Activated T-helper 1 cell treated with anti-CD3 and anti-CD28 coated beads, Interleukin-2, amount 50 U/mL, for 16 hours (primary cell): ENCODE measurements around the gene COLEC11.
"Not testable (repeated sequence)": the region's sequence is repeated elsewhere in the genome, so short reads cannot be mapped to it uniquely, and the experiment has no call there.

ENCODE experiments used
- DNase-seq, 2 donors: peaks; one replicate each; pipeline ENCODE4 v3.0.0-alpha.2; 2020; ENCODE audit warnings: low read depth in 1 of 2, low spot score in 1 of 2

COLEC11 gene

DNA sequence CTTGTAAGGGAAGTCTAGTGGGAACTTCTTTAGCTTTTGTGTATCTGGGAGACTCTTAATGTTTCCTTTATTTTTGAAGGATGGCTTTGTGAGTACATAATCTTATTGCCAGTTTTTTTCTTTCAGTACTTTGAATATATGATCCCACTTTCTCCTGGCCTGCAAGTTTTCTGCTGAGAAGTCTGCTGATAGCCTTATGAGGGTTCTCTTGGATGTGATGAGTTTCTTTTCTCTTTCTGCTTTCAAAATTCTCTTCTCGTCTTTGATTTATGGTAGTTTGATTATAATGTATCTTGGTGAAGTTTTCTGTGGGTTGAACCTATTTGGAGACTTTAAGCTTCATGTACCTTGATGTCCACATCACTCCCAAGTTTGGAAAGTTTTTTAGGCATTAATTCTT is 28.1 kb downstream of the COLEC11 start:
- no peak for DNase-seq

GRCh38 chr2:3624059-3624794 is 29.3 kb downstream of the COLEC11 start:
- no peak for DNase-seq

DNA sequence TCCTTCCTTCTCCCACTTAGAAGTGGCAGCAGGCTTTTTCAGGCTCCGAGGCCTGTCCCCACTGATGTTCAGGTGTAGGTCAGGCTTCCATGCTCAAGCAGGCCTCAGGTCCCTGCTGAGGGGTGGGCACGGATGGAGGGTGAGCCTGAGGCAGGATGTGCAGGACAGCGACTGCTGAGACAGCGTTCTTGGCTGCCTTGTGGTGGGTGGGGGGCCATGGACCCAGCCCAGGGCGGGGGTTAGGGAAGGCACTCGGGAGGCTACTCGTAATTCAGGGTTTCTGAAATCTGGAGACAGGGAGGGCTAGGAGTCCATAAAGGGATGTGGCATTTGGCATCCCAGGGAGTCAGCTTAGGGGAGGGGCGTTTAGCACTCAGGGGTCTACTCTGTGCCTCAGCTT is 30.3 kb downstream of the COLEC11 start:
- no peak for DNase-seq

GRCh38 chr2:3626118-3626811 is 31.4 kb downstream of the COLEC11 start:
- no peak for DNase-seq

DNA sequence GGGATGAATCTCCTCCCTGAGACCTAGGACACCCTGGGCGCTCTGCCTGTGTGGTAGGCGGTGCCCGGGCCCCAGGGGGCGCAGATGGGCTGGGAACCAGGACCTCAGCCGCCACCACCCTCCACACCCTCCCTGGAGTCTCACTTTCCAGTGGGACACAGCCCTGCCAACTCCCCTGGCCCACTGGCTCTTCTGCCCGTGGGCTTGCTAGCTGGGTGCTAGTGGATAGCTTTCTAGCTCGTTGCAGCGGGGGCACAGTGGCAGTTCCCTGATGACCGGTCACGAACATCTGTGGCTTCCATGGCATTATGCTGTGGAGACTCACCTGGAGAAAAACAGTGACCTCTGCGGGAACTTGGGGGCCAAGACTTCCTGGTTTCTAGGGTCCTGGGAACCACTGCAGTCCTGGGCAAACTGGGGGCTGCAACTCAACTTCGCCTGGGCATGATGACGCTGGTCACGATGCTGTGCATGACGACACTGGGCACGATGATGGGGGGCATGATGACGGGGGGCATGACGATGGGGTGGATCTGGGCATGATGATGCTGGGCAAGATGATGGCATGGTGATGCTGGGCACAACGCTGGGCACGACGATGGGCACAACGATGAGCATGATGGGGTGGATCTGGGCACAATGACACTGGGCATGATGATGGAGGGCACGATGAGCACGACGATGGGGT is 32.0 kb downstream of the COLEC11 start:
- no peak for DNase-seq

DNA sequence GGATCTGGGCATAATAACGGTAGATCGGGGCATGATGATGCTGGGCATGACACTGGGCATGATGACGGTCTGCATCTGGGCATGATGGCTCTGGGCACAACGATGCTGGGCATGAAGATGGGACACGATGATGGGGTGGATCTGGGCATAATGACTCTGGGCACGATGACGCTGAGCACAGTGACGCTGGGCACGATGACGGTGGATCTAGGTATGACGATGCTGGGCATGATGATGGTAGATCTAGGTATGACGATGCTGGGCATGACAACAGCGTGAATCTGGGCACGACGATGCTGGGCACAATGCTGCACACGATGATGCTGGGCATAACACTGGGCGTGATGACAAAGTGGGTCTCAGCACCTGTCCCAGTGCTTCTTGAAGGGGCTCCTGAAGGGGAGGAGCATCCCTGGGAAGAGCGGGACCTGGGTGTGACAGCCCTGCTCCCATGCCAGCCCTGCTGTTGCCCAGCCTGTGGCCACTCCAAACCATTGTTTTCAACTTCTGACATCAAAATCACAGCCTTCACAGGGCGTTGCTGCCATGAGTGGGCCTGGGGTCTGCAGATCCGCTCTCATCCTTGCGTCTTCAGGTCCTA is 32.7 kb downstream of the COLEC11 start:
- DNase-seq, result no peak

DNA sequence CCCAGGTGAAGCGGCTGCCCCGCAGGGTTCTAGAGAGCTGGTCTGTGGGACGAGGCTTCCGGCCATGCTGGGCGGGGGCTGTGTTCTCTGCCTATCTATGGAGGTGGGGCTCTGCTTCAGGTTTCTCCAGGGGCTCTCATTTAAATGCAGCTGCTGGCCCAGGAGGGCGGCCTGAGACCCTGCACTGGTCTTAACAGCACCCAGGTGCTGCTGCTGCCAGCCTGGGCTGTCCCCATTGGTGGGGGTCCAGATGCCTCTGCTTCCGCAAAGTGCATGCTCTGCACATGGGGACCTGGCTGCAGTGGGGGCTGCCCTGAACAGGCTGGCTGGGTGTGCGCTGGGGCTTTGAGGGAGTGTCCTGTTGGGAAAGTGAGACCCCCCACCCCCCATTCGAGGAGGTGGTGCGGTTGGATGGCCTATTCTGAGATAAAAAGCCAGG is 33.3 kb downstream of the COLEC11 start:
- no peak for DNase-seq

DNA sequence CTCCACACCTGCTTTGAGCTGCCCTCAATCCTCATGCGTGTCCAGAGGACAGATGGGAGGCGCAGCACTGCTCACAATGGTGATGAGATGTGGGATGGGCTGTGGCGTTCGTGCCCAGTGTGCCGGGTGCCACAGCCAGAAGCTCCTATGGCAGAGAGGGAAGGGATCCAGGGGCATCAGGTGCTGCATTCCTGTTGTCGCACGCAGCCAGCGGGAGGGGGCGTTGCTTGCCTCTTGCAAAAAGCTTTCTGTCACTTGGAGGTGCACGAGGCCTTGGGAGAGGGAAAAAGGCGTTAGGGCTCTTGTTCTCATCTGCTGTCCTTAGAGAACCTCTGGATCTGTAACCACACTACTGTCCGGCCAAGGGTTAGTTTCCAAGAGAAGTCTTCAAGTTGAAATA is 33.9 kb downstream of the COLEC11 start:
- DNase-seq, result no peak

DNA sequence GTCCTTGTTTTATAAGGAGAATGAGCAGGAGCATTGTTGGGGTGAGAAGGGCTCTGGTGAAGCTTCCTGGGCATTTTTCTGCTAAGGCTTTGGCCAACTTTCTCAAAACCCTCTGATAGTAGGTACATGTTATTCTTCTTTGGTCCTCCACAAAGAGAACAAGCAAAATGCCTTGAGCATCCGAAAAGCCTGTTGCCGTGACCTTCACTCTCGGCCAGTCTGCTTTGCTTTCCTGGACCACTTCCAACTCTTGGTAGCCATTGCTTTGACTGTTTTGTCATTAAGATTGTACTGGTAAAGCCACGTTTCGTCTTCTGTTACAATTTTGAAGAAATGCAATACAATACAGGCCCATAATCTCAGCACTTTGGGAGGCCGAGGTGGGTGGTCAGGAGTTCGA is 35.7 kb downstream of the COLEC11 start:
- no peak for DNase-seq

GRCh38 chr2:3631161-3631850 is 36.4 kb downstream of the COLEC11 start:
- no peak for DNase-seq

GRCh38 chr2:3631851-3632659 is 37.1 kb downstream of the COLEC11 start:
- DNase-seq, result no peak

- DNase-seq, result no peak
Observed at GRCh38 chr2:3633089-3633981, 38.4 kb downstream of the COLEC11 start.

- no peak for DNase-seq
Observed at GRCh38 chr2:3633982-3634595, 39.2 kb downstream of the COLEC11 start.

GRCh38 chr2:3634596-3635121 is 39.7 kb downstream of the COLEC11 start:
- DNase-seq, result no peak

DNA sequence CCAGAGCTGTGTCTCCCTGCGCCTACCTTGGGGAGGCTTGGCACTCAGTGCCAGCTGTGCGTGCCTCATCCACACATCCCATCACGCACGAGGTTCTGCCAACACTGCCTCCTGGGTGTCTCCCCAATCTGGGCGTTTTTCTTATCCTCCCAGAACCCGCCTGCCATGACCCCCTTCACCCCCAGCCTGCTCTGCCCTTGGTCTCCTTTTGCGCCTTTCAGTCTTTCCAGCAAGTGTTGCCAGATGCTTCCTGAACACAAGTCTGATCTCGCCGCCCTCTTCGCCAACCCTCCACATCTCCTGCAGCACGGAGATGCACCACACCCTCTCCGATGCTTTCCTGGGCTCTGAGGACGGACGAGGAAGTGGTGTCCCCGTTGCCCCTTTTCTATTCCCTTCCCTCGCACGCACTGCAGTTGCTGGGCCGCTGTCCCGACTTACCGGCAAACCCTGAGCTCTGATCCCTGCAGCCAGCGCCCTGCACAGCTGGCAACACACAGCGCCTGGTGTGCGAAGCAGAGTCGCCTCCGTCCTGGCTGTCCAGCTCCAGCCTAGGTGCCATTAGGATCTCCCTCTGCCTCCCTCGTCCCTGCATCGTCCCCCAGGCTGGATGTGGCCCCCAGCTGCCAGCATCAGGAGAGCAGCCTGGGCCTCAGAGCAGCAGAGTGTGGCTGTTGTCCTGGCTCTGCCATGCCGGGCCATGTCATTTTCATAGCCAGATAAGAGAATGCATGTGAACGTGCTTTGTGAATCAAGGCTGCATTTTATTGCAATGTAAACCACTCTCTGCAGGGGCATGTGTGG is 40.5 kb downstream of the COLEC11 start:
- DNase-seq, result no peak

- not testable (repeated sequence) for DNase-seq
Observed at GRCh38 chr2:3635975-3636327, 41.0 kb downstream of the COLEC11 start.

GRCh38 chr2:3636586-3637310 is 41.8 kb downstream of the COLEC11 start:
- DNase-seq, result no peak
